ENCODE data around the gene FBXL7. TPM values are rescaled to one million over a fixed set of nuclear protein-coding genes. Genes with fewer than 3 reads are reported as not detected.
A peak's percentile ranks its signal among the peaks of the same experiment; 100 is the strongest.

Gene FBXL7
- total RNA-seq, 4 donors from 2014 or later: 2.0 to 6.8 (median 3.9) TPM

DNA sequence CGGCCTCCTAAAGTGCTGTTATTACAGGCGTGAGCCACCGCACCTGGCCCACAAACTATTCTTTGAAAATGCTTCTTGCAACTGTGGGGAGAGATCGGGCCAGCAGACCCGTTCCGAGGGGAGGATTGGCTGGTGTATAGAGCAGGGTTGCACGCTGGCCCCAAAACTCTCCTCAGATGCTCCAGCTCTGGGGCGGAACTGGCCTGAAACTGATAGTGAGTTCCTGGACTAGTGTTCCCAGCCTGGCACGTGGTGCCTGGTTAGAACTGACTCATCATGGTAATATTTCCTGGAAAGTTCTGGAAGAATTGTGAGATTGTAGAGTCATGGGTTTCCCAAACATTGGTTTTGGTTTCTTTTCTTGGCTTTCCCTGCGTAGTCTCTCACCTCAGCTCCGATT is 120.5 kb downstream of the FBXL7 start:
- WGBS, 2 donors: 70 to 76% methylated on average over 11 of the region's 11 CpGs
- no peak overlapping the region for H3K4me3 ChIP-seq (ENCODE audit: low read depth, poor library complexity, severe bottlenecking)
- TF ChIP-seq CTCF (IDR thresholded peaks at IDR 0.05): no peak
- TF ChIP-seq POLR2A (IDR thresholded peaks at IDR 0.05): no peak
- peak; percentile 32 to 91 for DNase-seq (ENCODE audit: low spot score in 2 of 2)
- intact Hi-C loops (cut with DNase I; ENCODE audit: low total_unique reads): no loop called here

DNA sequence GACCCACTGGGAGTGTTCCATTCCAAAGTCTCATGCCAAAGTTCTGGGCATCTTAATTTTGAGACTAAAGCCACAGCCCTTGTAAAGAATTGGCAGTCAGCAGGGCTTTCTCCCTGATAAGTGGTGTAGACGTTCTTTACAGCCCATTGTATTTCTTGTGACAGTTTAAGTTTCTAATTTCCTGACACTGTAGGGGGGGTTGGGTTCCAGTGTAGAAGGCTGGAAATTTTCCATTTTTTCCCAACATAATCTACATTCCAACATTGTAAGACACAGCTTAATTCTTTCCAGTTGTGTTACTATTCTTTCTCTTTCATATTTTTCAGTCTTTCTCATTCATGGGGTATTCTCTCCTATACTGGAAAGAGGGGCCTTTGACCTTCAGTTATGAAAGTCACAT is 121.1 kb downstream of the FBXL7 start:
- no peak for DNase-seq (ENCODE audit: low spot score in 2 of 2)
- no peak overlapping the region for H3K4me3 ChIP-seq (ENCODE audit: low read depth, poor library complexity, severe bottlenecking)
- WGBS, 2 donors: 34 to 35% methylated on average over 1 of the region's 1 CpG
- no peak for TF ChIP-seq POLR2A (IDR thresholded peaks at IDR 0.05)
- no peak for TF ChIP-seq CTCF (IDR thresholded peaks at IDR 0.05)
- intact Hi-C loops (cut with DNase I; ENCODE audit: low total_unique reads): no loop called here

DNA sequence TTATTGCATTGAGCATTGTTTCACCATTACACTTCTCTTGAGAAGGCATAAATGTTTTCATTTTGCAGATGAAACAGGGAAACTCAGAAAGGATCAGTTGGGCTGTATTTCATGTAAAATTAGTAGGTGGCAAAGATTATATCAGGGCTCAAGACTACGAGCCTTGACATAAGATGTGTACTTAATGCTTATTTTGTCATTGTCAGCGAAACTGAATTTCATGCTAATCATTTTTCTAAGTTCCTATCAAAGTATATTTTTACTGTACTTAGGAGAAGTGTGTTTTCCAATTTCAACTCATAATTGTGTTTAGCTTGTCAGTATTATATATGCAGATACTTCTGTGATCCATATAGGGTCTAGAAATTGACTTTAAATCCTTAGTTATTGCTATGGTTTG is 123.8 kb downstream of the FBXL7 start:
- intact Hi-C loops (cut with DNase I; ENCODE audit: low total_unique reads): no loop called here
- no peak overlapping the region for H3K4me3 ChIP-seq (ENCODE audit: low read depth, poor library complexity, severe bottlenecking)
- no peak for DNase-seq (ENCODE audit: low spot score in 2 of 2)
- 93 to 94% methylated on average over 2 of the region's 2 CpGs for WGBS, 2 donors
- TF ChIP-seq CTCF (IDR thresholded peaks at IDR 0.05): no peak
- TF ChIP-seq POLR2A (IDR thresholded peaks at IDR 0.05): no peak

DNA sequence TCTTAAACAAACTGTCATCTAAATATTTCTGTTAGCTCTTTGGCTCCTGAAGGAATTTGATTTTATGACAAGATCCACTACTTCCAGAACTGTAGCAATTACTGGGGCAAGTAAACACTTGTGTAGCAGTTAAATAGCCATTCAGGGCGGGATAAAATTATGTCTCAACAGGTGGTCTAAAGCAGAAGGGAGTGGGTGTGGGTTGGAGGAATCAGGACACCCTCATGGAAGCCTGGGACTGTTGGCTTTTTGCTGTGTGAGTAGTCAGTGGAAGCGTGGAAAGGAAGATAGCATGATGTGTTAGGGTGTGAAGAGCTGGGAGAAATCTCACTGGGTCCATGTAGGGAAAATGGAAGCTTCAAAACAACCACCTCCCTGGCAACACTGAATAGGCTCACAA is 127.1 kb downstream of the FBXL7 start:
- no peak for TF ChIP-seq CTCF (IDR thresholded peaks at IDR 0.05)
- TF ChIP-seq POLR2A (IDR thresholded peaks at IDR 0.05): no peak
- no peak for DNase-seq (ENCODE audit: low spot score in 2 of 2)
- intact Hi-C loops (cut with DNase I; ENCODE audit: low total_unique reads): no loop called here
- 73 to 75% methylated on average over 2 of the region's 2 CpGs for WGBS, 2 donors
- no peak overlapping the region for H3K4me3 ChIP-seq (ENCODE audit: low read depth, poor library complexity, severe bottlenecking)

GRCh38 chr5:15627647-15628046 is 127.7 kb downstream of the FBXL7 start:
- intact Hi-C loops (cut with DNase I; ENCODE audit: low total_unique reads): no loop called here
- TF ChIP-seq POLR2A (IDR thresholded peaks at IDR 0.05): no peak
- no peak for TF ChIP-seq CTCF (IDR thresholded peaks at IDR 0.05)
- no peak for DNase-seq (ENCODE audit: low spot score in 2 of 2)
- 83 to 86% methylated on average over 2 of the region's 2 CpGs for WGBS, 2 donors
- H3K4me3 ChIP-seq (ENCODE audit: low read depth, poor library complexity, severe bottlenecking): no peak overlapping the region

DNA sequence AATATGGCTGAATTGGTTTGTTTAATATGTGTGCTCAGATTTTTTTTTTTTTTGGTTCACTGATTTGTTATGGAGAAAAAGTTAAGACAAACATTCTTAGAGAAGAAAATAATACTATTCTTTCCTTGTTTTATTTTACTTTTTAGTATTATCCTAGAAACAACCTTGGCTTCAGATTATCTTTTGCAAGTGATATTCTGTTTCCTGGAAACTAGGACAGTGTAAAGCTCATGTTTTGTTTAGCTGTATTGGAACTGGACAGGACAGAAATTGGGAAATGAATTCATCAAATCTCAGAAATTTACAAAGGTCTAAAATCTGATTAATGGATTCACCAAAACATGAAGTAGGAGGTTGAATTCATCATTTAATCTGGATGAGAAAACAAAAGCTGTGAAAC is 130.5 kb downstream of the FBXL7 start:
- intact Hi-C loops (cut with DNase I; ENCODE audit: low total_unique reads): no loop called here
- TF ChIP-seq CTCF (IDR thresholded peaks at IDR 0.05) (no peak), POLR2A (IDR thresholded peaks at IDR 0.05) (no peak)

More for the DNA sequence above, 130.5 kb downstream of the FBXL7 start:
- no peak overlapping the region for H3K4me3 ChIP-seq (ENCODE audit: low read depth, poor library complexity, severe bottlenecking)
- DNase-seq (ENCODE audit: low spot score in 2 of 2): no peak

Measured in lower leg skin (tissue), 4 donors.